ENCODE results near the gene PRDM1.
"Not testable (repeated sequence)": the region's sequence is repeated elsewhere in the genome, so short reads cannot be mapped to it uniquely, and the experiment has no call there.

Gene PRDM1

GRCh38 chr6:106136845-106137244 is 50.7 kb downstream of the PRDM1 start:
- no peak for DNase-seq (ENCODE audit: low spot score)

GRCh38 chr6:106138151-106138550 is 52.0 kb downstream of the PRDM1 start:
- DNase-seq (ENCODE audit: low spot score), result no peak

- no peak for DNase-seq (ENCODE audit: low spot score)
These were observed 55.5 kb downstream of the PRDM1 start for GRCh38 chr6:106141441-106142237.

- DNase-seq (ENCODE audit: low spot score), result no peak
These were observed 56.8 kb downstream of the PRDM1 start for GRCh38 chr6:106142876-106143431.

- DNase-seq (ENCODE audit: low spot score), result no peak
These were observed 57.5 kb downstream of the PRDM1 start for GRCh38 chr6:106143665-106144064.

GRCh38 chr6:106145144-106145543 is 59.0 kb downstream of the PRDM1 start:
- no peak for DNase-seq (ENCODE audit: low spot score)

- DNase-seq (ENCODE audit: low spot score), result no peak
These were observed 59.6 kb downstream of the PRDM1 start for GRCh38 chr6:106145741-106146227.

GRCh38 chr6:106146852-106147351 is 60.8 kb downstream of the PRDM1 start:
- no peak for DNase-seq (ENCODE audit: low spot score)

GRCh38 chr6:106147476-106147875 is 61.3 kb downstream of the PRDM1 start:
- DNase-seq (ENCODE audit: low spot score), result no peak

GRCh38 chr6:106149472-106150069 is 63.4 kb downstream of the PRDM1 start:
- no peak for DNase-seq (ENCODE audit: low spot score)

GRCh38 chr6:106152476-106152875 is 66.3 kb downstream of the PRDM1 start:
- not testable (repeated sequence) for DNase-seq (ENCODE audit: low spot score)

- no peak for DNase-seq (ENCODE audit: low spot score)
These were observed 66.8 kb downstream of the PRDM1 start for GRCh38 chr6:106152952-106153351.

- no peak for DNase-seq (ENCODE audit: low spot score)
These were observed 68.2 kb downstream of the PRDM1 start for GRCh38 chr6:106154326-106154725.

GRCh38 chr6:106155219-106155830 is 69.2 kb downstream of the PRDM1 start:
- DNase-seq (ENCODE audit: low spot score), result no peak

- DNase-seq (ENCODE audit: low spot score), result no peak
These were observed 70.3 kb downstream of the PRDM1 start for GRCh38 chr6:106156413-106156812.

- no peak for DNase-seq (ENCODE audit: low spot score)
These were observed 70.7 kb downstream of the PRDM1 start for GRCh38 chr6:106156863-106157262.

- no peak for DNase-seq (ENCODE audit: low spot score)
These were observed 72.7 kb downstream of the PRDM1 start for GRCh38 chr6:106158816-106159215.

Measured in ecto neural progenitor cell (in vitro differentiated cells).